Right lobe of liver (tissue), 6 donors: ENCODE data around the gene KCNG1. TPM values are rescaled to one million over a fixed set of nuclear protein-coding genes. Genes with fewer than 3 reads are reported as not detected.

ENCODE experiments used
- ATAC-seq, 4 donors: fragments of 200-7000 bp; cut with Tn5 transposase; one replicate each; pipeline ENCODE4 v1.9.1; 2020; ENCODE audit warnings: mild to moderate bottlenecking in 4 of 4, moderate library complexity in 4 of 4
- DNase-seq, 3 donors: peaks; one replicate each; pipeline ENCODE4 v3.0.0-alpha.2; 2020
- H3K27ac ChIP-seq, 3 donors: fragments of 200-600 bp; one replicate each; pipeline ENCODE4 v1.8.0; 2022
- H3K27me3 ChIP-seq, 2 donors: fragments of 200-600 bp; one replicate each; pipeline ENCODE4 v1.8.0; 2022
- H3K36me3 ChIP-seq, 4 donors: fragments of 200-600 bp; sonication (generic) in 1 of 4; one replicate each; pipeline versions ENCODE4 v1.5.1 to v1.8.0; 2017 to 2022; ENCODE audit warnings: control low read depth in 1 of 4
- H3K4me1 ChIP-seq, 4 donors: fragments of 200-600 bp; sonication (generic) in 1 of 4; one replicate each; pipeline versions ENCODE4 v1.5.1 to v1.8.0; 2017 to 2022; ENCODE audit warnings: control low read depth in 1 of 4
- H3K4me3 ChIP-seq, 3 donors: fragments of 200-600 bp; one replicate each; pipeline ENCODE4 v1.8.0; 2022
- H3K9me3 ChIP-seq, 4 donors: fragments of 200-600 bp; sonication (generic) in 1 of 4; one replicate each; pipeline versions ENCODE4 v1.5.1 to v1.8.0; 2017 to 2022; ENCODE audit warnings: control low read depth in 1 of 4
- POLR2A ChIP-seq: fragments of 450-650 bp; IDR thresholded peaks from one replicate; pipeline ENCODE4 v1.6.1; 2017; ENCODE audit warnings: antibody characterized with exemption, mild to moderate bottlenecking
- WGBS: methylation state at CpG from one replicate; pipeline ENCODE4 v1.1.6; 2018; ENCODE audit warnings: low coverage, low lambda C conversion rate; ENCODE audit not compliant: insufficient coverage; ENCODE audit errors: missing lambda C conversion rate; 5-methylcytosine and 5-hydroxymethylcytosine counted together
- intact Hi-C, 2 donors: fragments of 100-400 bp; cut with DNase I; formaldehyde crosslinking; loops; one replicate each; pipeline versions ENCODE4 v1.11.2 to v1.14.1; 2022
- total RNA-seq, 6 experiments: library from RNA; depleted of rRNA in 2 of 6; stranded (reverse); fragments of >200 nt in 2 of 6; fragmentation: NEBNext Ultra II Directional in 3 of 6; extraction: Animal tissue kit (Norgen Biotek cat#: 25700) in 3 of 6; gene quantifications; one replicate each; pipeline versions ENCODE4 v1.1.0 to v1.2.4, GENCODE V29; 2016 to 2023
- TF ChIP-seq, protein P1 (sequence below), 4 donors: fragments of 200-600 bp in 3 of 4; fragments of 450-650 bp in 1 of 4; IDR thresholded peaks; one replicate each; pipeline versions ENCODE4 v1.5.1 to v1.8.0; 2016 to 2022; ENCODE audit warnings: antibody characterized with exemption in 4 of 4, mild to moderate bottlenecking in 2 of 4
- donor health status: DM: no; HTN: yes; CAD: no.
- donor health status: DM: no; HTN: no; CAD: no.
- donor health status: DM: no; HTN: no; CAD: no.
- donor health status: DM: no; HTN: yes; CAD: no.
- donor health status: DM: no; HTN: yes; CAD: no.

KCNG1 gene
- total RNA-seq, 6 experiments from 2014 or later: 0.18 to 0.51 (median 0.22) TPM; not detected in 1

DNA sequence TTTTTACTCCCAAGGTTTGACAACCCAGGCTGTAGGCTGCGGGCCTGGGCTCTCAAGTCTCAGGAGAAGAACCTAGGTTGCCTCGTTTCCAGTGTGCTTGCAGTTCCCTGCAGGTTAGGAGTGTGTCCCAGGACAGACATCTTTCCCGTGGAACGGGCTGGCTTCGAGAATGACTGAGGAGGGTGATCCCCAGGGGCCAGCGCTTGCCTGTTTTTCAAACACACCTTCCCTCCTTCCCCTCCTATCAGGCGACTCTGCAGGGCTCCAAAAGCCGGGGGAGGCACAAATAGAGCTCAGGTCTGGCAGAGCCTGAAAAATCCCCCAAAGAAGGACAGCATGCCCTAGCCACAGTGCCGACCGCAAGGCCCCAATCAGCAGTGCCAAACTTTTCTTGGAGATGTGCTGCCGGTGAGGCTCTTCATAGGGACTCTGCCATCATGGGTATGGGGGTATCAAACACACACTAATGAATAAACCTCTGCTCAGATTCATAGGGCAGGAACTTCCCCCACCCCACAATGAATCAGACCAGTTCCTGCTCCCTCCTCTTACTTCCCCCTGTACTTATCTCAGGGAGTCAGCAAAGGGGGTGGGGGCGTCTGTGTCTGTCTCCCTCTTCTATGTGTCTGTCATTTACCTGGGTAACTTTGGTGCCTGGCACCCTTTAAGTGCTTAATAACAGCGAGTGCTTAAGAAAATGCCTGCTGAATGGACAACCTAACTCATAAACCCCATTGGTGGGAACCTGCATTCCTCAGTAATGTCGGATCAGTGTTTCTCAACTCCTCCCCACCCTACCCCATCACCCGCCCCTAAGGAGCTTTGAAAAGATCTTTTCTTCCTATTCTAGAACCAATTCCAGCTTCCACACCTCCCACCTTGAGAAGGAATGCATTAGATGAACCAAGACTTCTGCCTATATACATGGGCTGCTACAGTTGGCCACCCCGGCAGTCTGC, 1.6 kb downstream of the KCNG1 start:
- 17% methylated on average over 12 of the region's 16 CpGs for WGBS
- Histone ChIP-seq H3K27ac (no peak overlapping the region), H3K4me1 (peaks cover 0 to 10% (median 0%) of the 10 kb centered on the region in 4 donors), H3K4me3 (no peak overlapping the region), H3K9me3 (no peaks in the 10 kb centered on the region), H3K27me3 (peaks cover 0 to 16% of the 10 kb centered on the region in 2 donors), H3K36me3 (no peaks in the 10 kb centered on the region)
- intact Hi-C loops: no loop called here
- TF ChIP-seq POLR2A: no peak
- TF ChIP-seq, protein P1, sequence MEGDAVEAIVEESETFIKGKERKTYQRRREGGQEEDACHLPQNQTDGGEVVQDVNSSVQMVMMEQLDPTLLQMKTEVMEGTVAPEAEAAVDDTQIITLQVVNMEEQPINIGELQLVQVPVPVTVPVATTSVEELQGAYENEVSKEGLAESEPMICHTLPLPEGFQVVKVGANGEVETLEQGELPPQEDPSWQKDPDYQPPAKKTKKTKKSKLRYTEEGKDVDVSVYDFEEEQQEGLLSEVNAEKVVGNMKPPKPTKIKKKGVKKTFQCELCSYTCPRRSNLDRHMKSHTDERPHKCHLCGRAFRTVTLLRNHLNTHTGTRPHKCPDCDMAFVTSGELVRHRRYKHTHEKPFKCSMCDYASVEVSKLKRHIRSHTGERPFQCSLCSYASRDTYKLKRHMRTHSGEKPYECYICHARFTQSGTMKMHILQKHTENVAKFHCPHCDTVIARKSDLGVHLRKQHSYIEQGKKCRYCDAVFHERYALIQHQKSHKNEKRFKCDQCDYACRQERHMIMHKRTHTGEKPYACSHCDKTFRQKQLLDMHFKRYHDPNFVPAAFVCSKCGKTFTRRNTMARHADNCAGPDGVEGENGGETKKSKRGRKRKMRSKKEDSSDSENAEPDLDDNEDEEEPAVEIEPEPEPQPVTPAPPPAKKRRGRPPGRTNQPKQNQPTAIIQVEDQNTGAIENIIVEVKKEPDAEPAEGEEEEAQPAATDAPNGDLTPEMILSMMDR (IDR thresholded peaks at IDR 0.05): no peak
- ATAC-seq (no peak), DNase-seq (no peak)

DNA sequence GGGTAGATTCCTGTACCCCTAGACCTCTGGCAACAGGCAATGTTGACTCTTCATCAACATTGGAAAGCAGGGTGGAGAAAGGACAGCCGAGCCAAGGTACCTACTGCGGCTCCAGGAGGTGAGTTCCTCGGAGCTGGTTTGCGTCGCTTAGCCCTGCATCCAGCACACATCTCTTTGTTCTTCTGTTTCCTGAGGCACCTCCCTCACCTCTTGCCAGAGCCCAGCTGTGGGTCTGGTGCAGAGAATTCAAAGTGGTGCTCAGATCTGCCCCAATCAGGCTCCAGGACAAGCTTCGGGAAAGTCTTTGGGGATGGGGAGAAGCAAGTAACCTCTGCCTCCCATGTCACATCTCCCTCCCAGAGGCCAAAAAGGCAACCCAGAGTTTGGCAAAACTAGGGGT, 2.2 kb downstream of the KCNG1 start:
- no peak for TF ChIP-seq POLR2A
- TF ChIP-seq, protein P1 (IDR thresholded peaks at IDR 0.05): no peak
- Histone ChIP-seq H3K36me3 (no peaks in the 10 kb centered on the region), H3K9me3 (no peaks in the 10 kb centered on the region), H3K27me3 (peaks cover 0 to 16% of the 10 kb centered on the region in 2 donors), H3K4me1 (peaks cover 0 to 10% (median 0%) of the 10 kb centered on the region in 4 donors), H3K27ac (no peak overlapping the region), H3K4me3 (no peak overlapping the region)
- ATAC-seq (no peak), DNase-seq (no peak)
- 24% methylated on average over 5 of the region's 6 CpGs for WGBS
- intact Hi-C loops: no loop called here

DNA sequence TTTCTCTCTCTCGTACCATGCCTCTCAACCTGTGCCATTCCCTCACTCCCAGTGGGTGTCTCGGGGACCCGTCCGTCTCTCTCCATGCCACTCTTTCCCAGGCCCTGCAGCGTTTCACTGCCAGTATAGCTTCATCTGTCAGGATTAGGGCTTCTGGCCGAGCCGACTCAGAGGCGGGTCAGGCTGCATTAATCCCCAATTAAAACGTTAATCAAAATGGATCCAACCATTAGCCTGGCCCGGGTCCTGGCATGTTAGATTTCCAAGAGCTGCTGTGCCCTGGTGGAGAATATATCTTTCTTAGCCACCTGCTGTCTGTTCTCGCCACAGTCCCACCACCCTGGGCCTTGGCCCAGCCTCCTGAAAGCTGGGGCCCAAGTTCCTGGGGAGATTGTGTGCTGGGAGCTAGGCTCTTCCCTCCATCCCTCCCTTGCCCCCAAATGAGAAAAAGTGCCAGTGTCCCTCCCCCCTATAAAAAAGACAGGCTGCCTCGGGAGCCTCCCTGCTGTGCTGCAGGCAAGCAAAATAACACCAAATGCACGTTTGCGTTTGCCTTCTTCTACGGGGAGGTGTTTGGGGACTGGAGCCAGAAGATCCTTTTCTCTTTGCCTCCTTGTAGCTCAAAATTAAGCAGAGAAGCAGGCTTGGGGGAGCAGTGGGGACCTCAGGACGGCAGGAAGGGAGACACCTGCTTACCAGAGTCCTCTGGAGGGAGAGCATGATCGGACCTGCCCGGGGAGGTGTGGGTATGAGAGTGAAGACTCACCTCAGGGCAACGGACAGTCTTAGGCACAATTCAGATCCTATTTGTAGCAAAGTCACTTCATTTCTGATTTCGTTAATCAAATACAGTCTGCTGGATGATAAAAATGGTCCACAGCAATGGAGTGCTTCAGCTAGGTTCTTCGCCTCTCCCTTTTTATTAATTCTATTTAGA, 3.0 kb downstream of the KCNG1 start:
- ATAC-seq: no peak
- 68% methylated on average over 15 of the region's 21 CpGs for WGBS
- intact Hi-C loops: no loop called here
- Histone ChIP-seq H3K27ac (no peak overlapping the region), H3K9me3 (no peaks in the 10 kb centered on the region), H3K4me3 (no peak overlapping the region), H3K36me3 (no peaks in the 10 kb centered on the region), H3K4me1 (peaks cover 0 to 10% (median 0%) of the 10 kb centered on the region in 4 donors), H3K27me3 (peaks cover 0 to 16% of the 10 kb centered on the region in 2 donors)
- TF ChIP-seq, protein P1 (IDR thresholded peaks at IDR 0.05): no peak
- TF ChIP-seq POLR2A: no peak
- DNase-seq: no peak

DNA sequence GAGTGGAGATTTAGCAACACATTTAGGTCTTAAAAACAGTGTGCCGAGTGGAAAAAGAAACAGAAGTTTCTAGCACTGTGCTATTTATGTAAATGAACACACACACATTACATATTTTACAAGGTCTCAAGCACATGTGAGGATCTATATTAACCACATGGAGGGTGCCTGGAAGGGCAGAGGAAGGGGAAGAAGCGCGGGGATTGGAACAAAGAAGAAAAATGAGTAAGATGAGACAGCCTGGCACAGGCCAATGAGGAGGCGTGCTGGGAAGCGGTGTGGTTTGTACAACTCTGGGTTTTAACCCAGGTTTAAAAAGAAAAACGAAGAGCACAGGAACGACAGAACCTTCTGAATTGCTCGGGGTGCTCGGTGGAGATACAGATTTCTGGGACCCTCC, 5.7 kb downstream of the KCNG1 start:
- TF ChIP-seq POLR2A: no peak
- TF ChIP-seq, protein P1 (IDR thresholded peaks at IDR 0.05): no peak
- Histone ChIP-seq H3K4me1 (no peaks in the 10 kb centered on the region), H3K9me3 (no peaks in the 10 kb centered on the region), H3K36me3 (no peaks in the 10 kb centered on the region), H3K4me3 (no peak overlapping the region), H3K27ac (no peak overlapping the region), H3K27me3 (peaks cover 0 to 1% of the 10 kb centered on the region in 2 donors)
- ATAC-seq (no peak), DNase-seq (no peak)
- intact Hi-C loops: no loop called here
- 63% methylated on average over 9 of the region's 9 CpGs for whole genome bisulfite sequencing
